ENCODE data around the gene PRKN.

DNA sequence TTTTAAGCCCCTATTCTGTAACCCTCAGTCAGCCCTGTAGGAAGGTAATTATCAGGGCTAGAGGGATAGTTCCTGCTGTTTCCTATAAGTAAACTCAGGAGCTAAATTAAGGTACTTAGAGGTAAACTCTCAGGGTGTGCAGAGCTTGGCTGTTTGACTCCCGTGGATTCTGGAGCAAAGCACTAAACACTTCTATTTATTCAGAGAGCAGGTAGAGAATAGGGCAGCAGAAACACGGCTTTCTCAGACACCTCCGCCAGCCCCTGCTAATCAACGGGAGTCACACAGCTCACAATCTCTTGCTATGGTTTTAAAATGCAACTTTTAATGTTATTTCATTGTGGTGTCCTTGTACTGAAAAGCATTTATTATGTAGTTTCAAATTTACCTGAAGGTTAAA lies 21.8 kb downstream of the PRKN start:
- TF ChIP-seq BACH2 (CRISPR knock-in tag; IDR thresholded peaks at IDR 0.05; ENCODE audit: borderline replicate concordance) = no peak
- TF ChIP-seq TSHZ2 (CRISPR knock-in tag; IDR thresholded peaks at IDR 0.05) = no peak
- TF ChIP-seq, protein P1, sequence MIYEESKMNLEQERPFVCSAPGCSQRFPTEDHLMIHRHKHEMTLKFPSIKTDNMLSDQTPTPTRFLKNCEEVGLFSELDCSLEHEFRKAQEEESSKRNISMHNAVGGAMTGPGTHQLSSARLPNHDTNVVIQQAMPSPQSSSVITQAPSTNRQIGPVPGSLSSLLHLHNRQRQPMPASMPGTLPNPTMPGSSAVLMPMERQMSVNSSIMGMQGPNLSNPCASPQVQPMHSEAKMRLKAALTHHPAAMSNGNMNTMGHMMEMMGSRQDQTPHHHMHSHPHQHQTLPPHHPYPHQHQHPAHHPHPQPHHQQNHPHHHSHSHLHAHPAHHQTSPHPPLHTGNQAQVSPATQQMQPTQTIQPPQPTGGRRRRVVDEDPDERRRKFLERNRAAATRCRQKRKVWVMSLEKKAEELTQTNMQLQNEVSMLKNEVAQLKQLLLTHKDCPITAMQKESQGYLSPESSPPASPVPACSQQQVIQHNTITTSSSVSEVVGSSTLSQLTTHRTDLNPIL (CRISPR knock-in tag; IDR thresholded peaks at IDR 0.05; ENCODE audit: low read depth) = no peak
- no peak for TF ChIP-seq ARNTL (CRISPR knock-in tag; IDR thresholded peaks at IDR 0.05; ENCODE audit: borderline replicate concordance, low read depth)
- TF ChIP-seq PATZ1 (CRISPR knock-in tag; IDR thresholded peaks at IDR 0.05; ENCODE audit: borderline replicate concordance) = no peak
- TF ChIP-seq SNAI2 (CRISPR knock-in tag; IDR thresholded peaks at IDR 0.05) = no peak
- TF ChIP-seq CSDC2 (CRISPR knock-in tag; IDR thresholded peaks at IDR 0.05) = no peak
- no peak for TF ChIP-seq ZFP3 (CRISPR knock-in tag; IDR thresholded peaks at IDR 0.05)
- no peak for TF ChIP-seq ZNF8 (CRISPR knock-in tag; IDR thresholded peaks at IDR 0.05)
- no peak for TF ChIP-seq GLIS3 (CRISPR knock-in tag; IDR thresholded peaks at IDR 0.05)
- TF ChIP-seq ZFP30 (CRISPR knock-in tag; IDR thresholded peaks at IDR 0.05) = no peak
- TF ChIP-seq PPARA (CRISPR knock-in tag; IDR thresholded peaks at IDR 0.05; ENCODE audit: borderline replicate concordance) = no peak
- TF ChIP-seq ISL1 (CRISPR knock-in tag; IDR thresholded peaks at IDR 0.05) = no peak

All from SK-N-SH treated with all-trans-retinoic acid at 6 μM for 48 hours (cell line).